ENCODE results near the gene CHP2. TPM values are rescaled to one million over a fixed set of nuclear protein-coding genes. Genes with fewer than 3 reads are reported as not detected.

Gene CHP2
- total RNA-seq, 1 experiment from 2014 or later = 1.4 TPM

GRCh38 chr16:23757116-23757515 is 2.3 kb downstream of the CHP2 start:
- Histone ChIP-seq H3K23ac (ENCODE audit: insufficient read length, low read depth, low read length) (no peak overlapping the region), H3K14ac (ENCODE audit: insufficient read depth, low read length) (no peak overlapping the region), H2BK20ac (ENCODE audit: low read depth, low read length, poor library complexity, severe bottlenecking) (no peak overlapping the region), H3K27me3 (ENCODE audit: insufficient read depth, low read length) (peaks cover 5% of the 10 kb centered on the region; the same call in 1 of the 2 replicates), H3K4ac (ENCODE audit: low read depth, low read length) (no peak overlapping the region), H2AFZ (ENCODE audit: low read length) (no peak overlapping the region), H4K8ac (replicated peaks; ENCODE audit: insufficient read length, low read depth, low read length) (no peak overlapping the region), H3K18ac (ENCODE audit: insufficient read length, low read depth, low read length) (no peak overlapping the region), H3K56ac (ENCODE audit: insufficient read length, low read depth, low read length) (no peak overlapping the region), H4K91ac (ENCODE audit: insufficient read length, low read depth, low read length) (no peak overlapping the region), H3K9me3 (ENCODE audit: control insufficient read depth, low read depth, low read length) (no peaks in the 10 kb centered on the region), H3K9ac (ENCODE audit: extremely low read depth, insufficient read length, low read length) (no peak overlapping the region), H2BK12ac (ENCODE audit: insufficient read length, low read depth, low read length) (no peak overlapping the region), H3K79me1 (ENCODE audit: insufficient read depth, low read depth, low read length, poor library complexity, severe bottlenecking) (no peaks in the 10 kb centered on the region), H4K5ac (ENCODE audit: insufficient read length, low read depth, low read length) (no peak overlapping the region), H3K23me2 (ENCODE audit: insufficient read length, low read depth, low read length, poor library complexity, severe bottlenecking) (peaks cover 9% of the 10 kb centered on the region), H2BK5ac (ENCODE audit: insufficient read length, low read length) (no peak overlapping the region), H2BK120ac (ENCODE audit: low read depth, low read length, poor library complexity, severe bottlenecking) (no peak overlapping the region), H3T11ph (ENCODE audit: low read length) (no peak overlapping the region), H2AK5ac (ENCODE audit: insufficient read length, low read length) (no peak overlapping the region), H3K4me1 (ENCODE audit: insufficient read depth, low read length) (no peaks in the 10 kb centered on the region), H4K20me1 (ENCODE audit: control insufficient read depth, insufficient read depth, insufficient read length) (no peaks in the 10 kb centered on the region), H3K27ac (ENCODE audit: insufficient read length, low read depth, low read length) (no peak overlapping the region), H3K79me2 (ENCODE audit: insufficient read depth, low read length) (no peaks in the 10 kb centered on the region), H3K4me2 (ENCODE audit: insufficient read depth, insufficient read length, low read length) (no peak overlapping the region), H2BK15ac (ENCODE audit: low read depth, low read length) (no peak overlapping the region)
- no peak for DNase-seq
- TF ChIP-seq CTCF (conservative IDR thresholded peaks at IDR 0.05) = no peak
- Mint-ChIP-seq H3K36me3 (ENCODE audit: insufficient read depth in 1 of 3, low read depth in 3 of 3) (peaks cover 5 to 23% (median 10%) of the 10 kb centered on the region in 3 experiments; a peak in 6 of 7 replicates), H3K27me3 (ENCODE audit: low read depth) (peaks cover 46% of the 10 kb centered on the region), H3K4me3 (no peak overlapping the region), H3K9me3 (peaks cover 8 to 13% of the 10 kb centered on the region in 2 experiments; a peak in 4 of 5 replicates), H3K4me1 (peaks cover 4 to 10% of the 10 kb centered on the region in 2 experiments; a peak in 1 of 4 replicates), H3K27ac (no peak overlapping the region)
- no CpG with 5 or more reads among the region's 9 CpGs for WGBS (ENCODE audit: extremely low coverage, insufficient read length, low lambda C conversion rate)
